Epithelial cell of esophagus (primary cell): ENCODE data around the gene ZNF576.
"Not testable (repeated sequence)": the region's sequence is repeated elsewhere in the genome, so short reads cannot be mapped to it uniquely, and the experiment has no call there.

ENCODE experiments used
- DNase-seq: peaks from one replicate; pipeline ENCODE4 v3.0.0; 2010; ENCODE audit warnings: low read depth
- H3K4me3 ChIP-seq: 2 replicates; pipeline ENCODE4 v1.5.1; 2011; ENCODE audit warnings: mild to moderate bottlenecking, low read length, control low read depth
- CTCF ChIP-seq: IDR thresholded peaks from 2 replicates; pipeline ENCODE4 v1.5.1; 2011; ENCODE audit warnings: low read depth, mild to moderate bottlenecking, low read length, control low read depth, inconsistent platforms; ENCODE audit not compliant: insufficient read depth; ENCODE audit errors: missing control alignments

The ZNF576 gene

GRCh38 chr19:43628646-43629326 is 32.4 kb downstream of the ZNF576 start:
- DNase-seq, result no peak
- H3K4me3 ChIP-seq, result no peak overlapping the region
- TF ChIP-seq CTCF, result no peak

DNA sequence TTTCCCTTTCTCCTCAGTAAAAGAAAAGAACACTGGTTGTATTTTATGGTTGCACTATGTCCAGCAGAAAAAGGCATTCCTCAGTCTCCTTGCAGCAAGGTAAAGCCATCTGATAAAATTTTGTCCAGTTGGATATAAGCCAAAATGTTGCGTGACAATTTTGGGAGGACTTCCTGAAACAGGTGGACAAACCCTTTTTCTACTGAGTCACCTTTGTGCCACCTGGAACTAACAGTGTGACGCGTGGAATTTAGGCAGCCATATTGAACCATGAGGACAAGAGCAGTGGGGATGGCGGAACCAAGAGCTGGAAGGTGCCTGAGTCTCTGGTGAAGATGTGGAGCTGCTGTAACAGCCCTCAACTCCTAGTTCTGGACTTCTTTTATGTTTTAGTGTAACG is 35.1 kb downstream of the ZNF576 start:
- H3K4me3 ChIP-seq, result no peak overlapping the region

DNA sequence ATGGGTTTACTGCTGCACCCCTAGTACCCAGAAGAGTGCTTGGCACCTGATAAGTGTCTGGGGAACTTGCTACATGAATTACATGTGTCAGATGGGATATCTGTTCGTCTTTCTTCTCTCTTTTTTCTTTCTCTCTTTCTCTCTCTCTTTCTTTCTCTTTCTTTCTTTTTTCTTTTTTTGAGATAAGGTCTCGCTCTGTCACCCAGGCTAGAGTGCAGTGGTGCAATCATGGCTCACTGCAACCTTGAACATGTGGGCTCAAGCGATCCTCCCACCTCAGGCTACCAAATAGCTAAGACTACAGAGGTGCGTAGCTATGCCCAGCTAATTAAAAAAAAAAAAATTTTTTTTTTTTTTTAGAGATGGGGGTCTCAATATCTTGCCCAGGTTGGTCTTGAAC is 37.1 kb downstream of the ZNF576 start:
- no peak for TF ChIP-seq CTCF
- no peak overlapping the region for H3K4me3 ChIP-seq
- no peak for DNase-seq

More for the DNA sequence above, 35.1 kb downstream of the ZNF576 start:
- no peak for DNase-seq
- no peak for TF ChIP-seq CTCF

- DNase-seq, result peak; percentile 62
- no peak for TF ChIP-seq CTCF
- H3K4me3 ChIP-seq, result no peak overlapping the region
Observed at GRCh38 chr19:43634068-43634467, 37.7 kb downstream of the ZNF576 start.

DNA sequence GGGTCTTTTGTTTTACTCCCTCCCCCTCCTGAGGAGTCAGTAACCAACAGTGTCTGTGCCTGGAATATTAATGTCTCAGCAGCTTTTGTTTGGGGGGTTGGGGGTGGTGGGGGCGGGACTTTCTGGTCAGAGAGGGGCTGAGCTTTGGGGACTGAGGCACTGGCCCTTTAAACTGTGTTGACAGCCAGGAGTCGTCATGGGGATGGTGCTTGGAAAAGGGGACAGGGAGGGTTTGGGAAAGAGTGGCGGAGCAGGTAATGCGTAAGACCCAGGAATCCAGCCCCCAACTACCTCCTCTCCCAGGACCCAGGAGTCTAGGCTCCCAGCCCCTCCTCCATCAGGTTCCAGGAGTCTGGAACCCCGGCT is 38.1 kb downstream of the ZNF576 start:
- no peak for DNase-seq
- TF ChIP-seq CTCF, result no peak
- no peak overlapping the region for H3K4me3 ChIP-seq

DNA sequence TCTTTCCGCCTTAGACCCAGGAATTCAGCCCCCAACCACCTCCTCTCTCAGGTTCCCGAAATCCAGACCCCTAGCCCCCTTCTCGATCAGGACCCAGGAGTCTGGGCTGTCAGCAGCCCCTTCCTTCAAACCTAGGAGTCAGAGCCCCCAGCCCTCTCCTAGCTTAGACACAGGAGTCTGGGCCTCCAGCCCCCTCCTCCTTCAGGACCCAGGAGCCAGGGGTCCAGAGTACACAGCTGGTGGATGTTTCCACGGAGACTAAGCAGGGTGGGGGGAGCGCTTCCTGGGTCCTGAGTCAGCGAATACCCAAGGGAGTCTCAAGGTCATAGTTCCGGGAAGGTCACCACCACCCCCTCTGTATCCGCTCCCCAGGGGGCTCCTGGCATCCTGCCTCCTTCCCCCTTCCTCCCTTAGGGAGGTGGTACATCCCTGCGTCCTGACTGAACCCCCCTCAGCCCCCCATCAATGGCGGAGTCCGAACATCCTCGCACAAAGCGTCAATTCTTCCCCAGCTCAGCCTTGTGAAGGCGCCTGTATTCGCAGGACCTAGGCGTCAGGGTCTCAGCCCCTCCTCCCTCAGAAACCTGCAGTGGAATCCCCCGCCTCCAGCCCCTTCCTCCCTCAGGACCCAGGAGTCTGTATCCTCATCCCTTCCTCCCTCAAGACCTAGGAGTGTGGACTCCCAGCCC is 38.6 kb downstream of the ZNF576 start:
- H3K4me3 ChIP-seq, result no peak overlapping the region
- no peak for TF ChIP-seq CTCF
- DNase-seq, result no peak

GRCh38 chr19:43635561-43635940 is 39.2 kb downstream of the ZNF576 start:
- not testable (repeated sequence) for DNase-seq, H3K4me3 ChIP-seq
